B cell (primary cell): Measurements from ENCODE around the gene ADGRB2.

Experiments
- CTCF ChIP-seq: fragments of 200-600 bp; IDR thresholded peaks from one replicate; pipeline ENCODE4 v1.8.0; 2022; ENCODE audit warnings: antibody characterized with exemption, mild to moderate bottlenecking
- EZH2 ChIP-seq: IDR thresholded peaks from 2 replicates; pipeline ENCODE4 v1.6.1; 2012; ENCODE audit warnings: borderline replicate concordance, low read depth, mild to moderate bottlenecking, moderate library complexity, low read length; ENCODE audit not compliant: insufficient read depth, poor library complexity, severe bottlenecking

GRCh38 chr1:31776516-31776915, 12.4 kb upstream of the ADGRB2 start:
- no peak for TF ChIP-seq CTCF
- no peak for TF ChIP-seq EZH2
